Aortic smooth muscle cell (primary cell): ENCODE measurements around the gene LINC00305. TPM values are rescaled to one million over a fixed set of nuclear protein-coding genes. Genes with fewer than 3 reads are reported as not detected.

Experiments
- total RNA-seq: library from RNA; depleted of rRNA; stranded (reverse); fragments of >200 nt; gene quantifications from 2 replicates; pipeline ENCODE4 v1.2.3, GENCODE V29; 2014

Gene LINC00305
- total RNA-seq, result not detected in 2 replicates

GRCh38 chr18:64148988-64149387 is at the start of gene LINC00305:
Gene LINC00305, minus strand, starts transcription at chr18:64149088.

Other genes starting within 250 kb of the LINC00305 start
- 0.13 TPM in 1 of 2 replicates, not detected in the other for gene SERPINB10, start 241.1 kb downstream of the LINC00305 start, total RNA-seq
- gene HMSD, start 199.8 kb downstream of the LINC00305 start, total RNA-seq, result not detected in 2 replicates
- gene SERPINB8, start 179.0 kb downstream of the LINC00305 start, total RNA-seq, result 20.1 and 21.6 TPM in 2 replicates